HFF-Myc (cell line): ENCODE data around the gene DRAM2.
"Not testable (repeated sequence)": the region's sequence is repeated elsewhere in the genome, so short reads cannot be mapped to it uniquely, and the experiment has no call there.

ENCODE experiments used
- DNase-seq: peaks from one replicate; pipeline ENCODE4 v3.0.0-alpha.2; 2011; ENCODE audit warnings: low read depth; ENCODE audit errors: extremely low read depth
- H3K4me3 ChIP-seq: replicated peaks from 2 replicates; pipeline ENCODE4 v1.5.1; 2011; ENCODE audit warnings: low read depth, mild to moderate bottlenecking, control low read depth, low read length
- CTCF ChIP-seq: IDR thresholded peaks from 2 replicates; pipeline ENCODE4 v1.5.1; 2012; ENCODE audit warnings: mild to moderate bottlenecking, low read depth, low read length, control low read depth; ENCODE audit errors: missing control alignments

Gene DRAM2

GRCh38 chr1:111084999-111085398 is 54.9 kb downstream of the DRAM2 start:
- TF ChIP-seq CTCF = no peak
- DNase-seq = no peak

GRCh38 chr1:111082421-111083203 is 57.3 kb downstream of the DRAM2 start:
- DNase-seq = no peak
- TF ChIP-seq CTCF = no peak
- no peak overlapping the region for H3K4me3 ChIP-seq

More at GRCh38 chr1:111084999-111085398, 54.9 kb downstream of the DRAM2 start:
- H3K4me3 ChIP-seq = no peak overlapping the region

GRCh38 chr1:111079329-111079728 is 60.6 kb downstream of the DRAM2 start:
- DNase-seq = not testable (repeated sequence)

GRCh38 chr1:111077312-111077711 is 62.6 kb downstream of the DRAM2 start:
- not testable (repeated sequence) for DNase-seq

More at GRCh38 chr1:111079329-111079728, 60.6 kb downstream of the DRAM2 start:
- not testable (repeated sequence) for H3K4me3 ChIP-seq

More at GRCh38 chr1:111077312-111077711, 62.6 kb downstream of the DRAM2 start:
- H3K4me3 ChIP-seq = not testable (repeated sequence)
